Mammary epithelial cell (primary cell): ENCODE measurements around the gene PAQR7.

Experiments used
- CTCF ChIP-seq, 2 donors: IDR thresholded peaks in 1 of 2; conservative IDR thresholded peaks in 1 of 2; 2 replicates each; pipeline ENCODE4 v1.5.1; 2011 to 2012; ENCODE audit warnings: inconsistent platforms in 2 of 2, low read length in 2 of 2, mild to moderate bottlenecking in 2 of 2, control low read depth in 1 of 2, low read depth in 1 of 2; ENCODE audit not compliant: insufficient read depth in 1 of 2; ENCODE audit errors: extremely low read depth in 1 of 2
- EZH2 ChIP-seq: IDR thresholded peaks from 2 replicates; pipeline ENCODE4 v1.6.1; 2012; ENCODE audit warnings: low read length, inconsistent platforms, borderline replicate concordance

GRCh38 chr1:25863486-25864262 lies 11.8 kb downstream of the PAQR7 start:
- TF ChIP-seq CTCF (conservative IDR thresholded peaks at IDR 0.05 in 1 of 2, IDR thresholded peaks at IDR 0.05 in 1 of 2; ENCODE audit: extremely low read depth in 1 of 2, insufficient read depth in 1 of 2, low read depth in 1 of 2, low read length in 2 of 2) (no peak), EZH2 (no peak)
